GM19468 (cell line): ENCODE data around the gene ZAP70.

Source experiments
- ATAC-seq: cut with Tn5 transposase; IDR thresholded peaks from one replicate; pipeline ENCODE4 v1.9.1; 2021; ENCODE audit warnings: mild to moderate bottlenecking, moderate library complexity, moderate number of reproducible peaks; ENCODE audit not compliant: unreplicated experiment; ENCODE audit errors: extremely low read depth

Gene ZAP70

DNA sequence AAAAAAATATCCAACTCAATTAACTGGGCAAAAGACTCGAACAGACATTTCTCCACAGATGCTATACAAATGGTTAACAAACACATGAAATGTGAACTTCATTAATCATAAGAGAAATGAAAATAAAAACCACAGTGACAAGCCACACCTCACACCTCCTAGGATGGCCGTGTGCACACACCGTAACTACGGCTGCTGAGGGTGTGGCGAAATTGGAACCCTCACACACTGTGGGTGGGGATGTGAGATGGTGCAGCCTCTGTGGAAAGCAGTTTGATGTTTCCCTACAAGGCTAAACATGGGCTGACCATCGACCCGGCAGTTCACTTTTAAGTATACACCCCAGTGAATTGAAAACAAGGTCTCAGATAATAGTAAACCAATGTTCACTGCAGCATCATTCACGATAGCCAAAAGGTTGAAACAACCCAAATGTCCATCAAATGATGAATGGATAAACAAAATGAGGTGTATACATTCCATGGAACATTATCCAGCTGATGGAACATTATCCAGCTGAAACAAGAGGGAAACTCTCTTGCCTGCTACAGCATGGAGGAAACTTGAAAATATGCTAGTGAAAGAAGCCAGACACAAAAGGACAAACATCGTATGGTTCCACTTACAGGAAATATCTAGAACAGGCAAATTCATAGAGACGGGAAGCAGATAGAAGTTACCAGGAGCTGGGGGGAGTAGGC is 32.2 kb downstream of the ZAP70 start:
- ATAC-seq: no peak

DNA sequence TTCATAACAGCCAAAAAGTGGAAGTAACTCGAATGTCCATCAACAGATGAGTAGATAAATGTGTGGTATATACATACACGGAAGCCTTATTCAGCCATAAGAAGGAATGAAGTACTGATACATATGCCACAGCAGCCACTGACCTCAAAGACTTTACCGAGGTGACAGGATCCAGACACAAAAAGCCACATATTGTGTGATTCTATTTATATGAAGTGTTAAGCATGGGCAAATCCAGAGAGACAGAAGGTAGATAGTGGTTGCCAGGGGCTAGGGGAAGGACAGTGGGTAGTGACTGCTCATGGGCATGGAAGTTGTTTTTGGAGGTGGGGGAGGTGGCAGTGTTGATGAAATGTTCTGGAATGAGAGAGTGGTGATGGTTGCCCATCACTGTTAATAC is 33.9 kb downstream of the ZAP70 start:
- no peak for ATAC-seq

DNA sequence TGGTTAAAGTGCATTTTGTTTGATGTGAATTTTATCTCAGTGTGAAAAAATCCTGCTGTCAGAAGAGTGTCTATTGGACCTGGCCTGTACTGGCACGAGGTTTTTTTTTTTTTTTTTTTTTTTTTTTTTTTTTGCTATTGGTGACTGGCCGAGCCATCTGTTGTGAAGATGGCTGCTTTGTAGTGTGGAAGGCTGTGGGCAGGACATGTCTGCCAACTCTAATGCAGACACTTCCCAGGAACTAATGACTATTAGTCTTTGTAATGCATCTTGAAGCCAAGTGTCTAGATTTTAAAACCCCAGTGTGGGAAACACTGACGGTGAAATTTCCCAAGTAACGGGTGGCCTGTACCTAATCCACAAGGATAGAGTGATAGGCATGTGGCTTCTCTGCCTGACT is 34.3 kb downstream of the ZAP70 start:
- no peak for ATAC-seq

DNA sequence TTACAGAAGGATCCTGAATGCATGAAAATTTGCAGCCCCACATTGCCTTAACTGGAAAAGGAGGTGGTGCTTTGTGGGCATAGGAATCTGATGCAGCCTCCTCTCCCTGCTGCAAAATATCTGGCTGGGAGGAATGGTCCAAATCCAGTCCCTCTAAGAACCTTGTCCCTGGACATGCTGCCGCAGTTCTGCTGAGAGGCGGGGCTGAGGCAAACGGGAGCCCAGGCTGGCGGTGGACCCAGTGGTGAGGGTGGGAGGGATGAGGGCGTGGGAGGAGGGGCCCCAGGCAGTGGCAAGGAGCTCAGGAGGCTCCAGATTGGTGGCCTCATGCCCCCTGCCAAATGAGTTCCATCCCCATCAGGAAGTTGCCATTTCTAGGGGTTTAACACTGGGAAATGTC is 36.2 kb downstream of the ZAP70 start:
- no peak for ATAC-seq

DNA sequence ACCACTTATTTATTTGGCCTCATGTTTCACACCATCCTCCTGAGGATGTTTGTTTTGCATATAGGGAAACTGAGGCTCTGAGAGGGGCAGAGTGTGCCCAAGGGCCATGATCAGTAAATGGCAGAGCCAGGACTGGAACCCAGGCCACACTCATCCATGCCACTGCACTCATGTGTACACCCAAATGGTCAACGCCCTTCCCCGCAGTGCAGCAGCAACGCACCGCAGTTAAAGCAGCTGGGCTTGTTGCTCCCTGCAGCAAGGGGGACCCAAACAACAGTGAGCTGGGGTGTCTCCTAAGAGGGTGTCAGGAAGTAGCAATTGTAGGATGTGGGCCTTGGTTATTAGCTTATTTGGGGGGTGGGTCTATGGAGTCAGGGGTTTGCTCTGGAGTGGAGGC is 36.6 kb downstream of the ZAP70 start:
- no peak for ATAC-seq

DNA sequence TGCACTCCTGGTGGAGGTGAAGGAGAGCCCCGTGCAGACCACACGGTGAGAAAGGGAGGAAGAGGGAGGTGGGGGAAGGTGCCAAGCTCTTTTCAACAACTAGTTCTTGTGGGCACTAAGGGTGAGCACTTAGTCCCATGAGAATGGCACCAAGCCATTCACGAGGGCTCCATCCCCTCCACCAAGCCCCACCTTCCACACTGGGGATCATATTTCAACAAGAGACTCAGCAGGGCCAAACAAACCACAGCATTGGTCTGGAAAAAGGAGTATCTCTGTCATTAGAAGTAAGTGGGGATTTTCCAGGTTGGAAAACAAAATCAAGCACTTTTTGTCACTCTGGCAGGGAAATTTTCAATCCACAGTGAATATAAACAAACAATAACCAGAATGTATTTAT is 38.4 kb downstream of the ZAP70 start:
- ATAC-seq: no peak

DNA sequence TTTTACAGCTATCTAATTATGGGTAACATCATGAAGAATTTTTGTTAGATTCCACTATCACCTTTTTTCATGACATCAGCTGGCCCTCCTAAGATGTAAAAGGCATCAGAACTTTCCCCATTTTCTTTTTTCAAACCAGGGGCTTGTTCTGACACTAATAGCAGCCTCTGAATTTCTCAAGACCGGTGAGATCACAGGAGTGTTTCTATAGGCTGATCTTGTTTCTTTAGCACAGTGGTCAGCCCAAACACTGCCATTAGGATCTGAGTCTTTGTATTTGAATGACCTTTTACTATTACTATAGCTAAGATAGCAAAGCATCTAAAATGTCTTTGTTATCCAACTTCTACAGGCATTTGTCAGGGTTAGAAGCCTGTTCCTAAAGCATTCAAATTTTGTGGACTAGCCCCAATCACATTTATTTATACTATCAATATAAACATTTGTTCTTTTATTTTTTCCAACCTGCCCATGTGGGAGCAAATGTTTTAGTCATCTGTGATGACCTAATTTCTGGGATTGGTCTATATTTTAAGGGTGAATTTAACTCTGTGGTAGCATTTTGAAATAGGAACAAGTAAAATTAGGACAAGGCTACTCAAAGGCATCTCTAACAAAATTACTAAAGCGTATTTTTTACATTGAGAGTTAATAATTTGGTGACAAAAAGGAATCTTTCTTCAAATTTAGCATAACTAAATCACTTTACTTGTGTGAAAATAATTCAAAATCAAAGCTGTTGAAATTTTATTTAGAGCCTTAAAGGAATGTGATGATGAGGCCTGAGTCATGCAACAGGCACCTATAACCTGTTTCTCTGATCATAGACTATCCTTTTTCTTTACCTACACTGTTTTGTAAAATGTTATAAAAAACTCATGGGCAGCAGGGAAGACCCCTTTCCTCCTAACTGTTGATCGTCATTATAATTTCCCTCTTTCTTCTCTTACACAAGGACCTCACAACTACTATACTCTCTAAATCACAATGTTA is 39.3 kb downstream of the ZAP70 start:
- ATAC-seq: no peak

DNA sequence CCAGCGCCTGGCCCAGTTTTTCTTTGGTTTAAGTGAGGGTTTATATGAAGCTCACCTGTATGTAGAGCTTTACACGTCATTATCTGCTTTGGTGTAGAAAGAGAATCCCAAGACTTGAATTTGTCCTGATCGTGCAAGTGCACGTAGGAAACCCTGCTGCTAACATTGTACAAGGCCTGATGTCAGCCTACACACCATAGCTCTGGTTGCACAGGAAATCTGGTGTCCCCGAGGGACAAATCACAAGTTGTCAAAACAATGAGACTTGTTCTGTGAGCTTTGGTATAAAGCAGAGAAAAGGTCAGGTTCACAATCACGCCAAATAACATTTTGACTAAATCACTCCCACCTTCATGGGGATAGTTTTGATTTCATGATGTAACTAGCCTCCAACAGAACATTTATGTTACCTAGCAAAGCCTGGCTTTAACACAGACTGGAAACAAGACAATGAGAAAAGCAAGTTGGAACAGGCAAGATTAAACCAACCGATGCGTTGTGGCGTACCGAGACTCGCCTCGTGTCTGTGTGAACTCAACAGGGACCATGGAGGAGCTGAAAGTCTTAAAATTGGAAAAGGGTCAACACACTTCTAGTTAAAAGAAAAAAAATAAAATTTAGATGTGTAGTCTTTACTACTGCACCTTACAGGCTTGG is 41.4 kb downstream of the ZAP70 start:
- ATAC-seq: no peak

DNA sequence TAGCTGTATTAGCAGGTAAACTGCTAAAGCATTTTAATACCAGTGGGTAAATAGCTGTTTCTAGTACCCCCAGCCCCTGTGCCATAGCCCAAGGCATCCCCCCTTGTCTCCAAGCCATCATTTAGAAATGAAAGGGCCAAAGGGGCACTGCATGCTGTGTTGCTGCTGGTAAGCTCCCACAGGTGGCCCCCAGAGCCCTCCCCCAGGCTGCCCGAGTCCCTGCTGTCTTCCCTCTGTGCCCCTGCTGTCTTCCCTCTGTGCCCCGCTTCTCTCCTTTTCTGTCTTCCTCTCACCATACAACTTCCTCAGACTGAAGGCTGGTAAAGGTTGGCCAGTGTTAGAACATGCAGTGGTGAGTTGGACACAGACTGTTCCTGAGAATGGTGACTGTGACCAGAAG is 42.1 kb downstream of the ZAP70 start:
- no peak for ATAC-seq

DNA sequence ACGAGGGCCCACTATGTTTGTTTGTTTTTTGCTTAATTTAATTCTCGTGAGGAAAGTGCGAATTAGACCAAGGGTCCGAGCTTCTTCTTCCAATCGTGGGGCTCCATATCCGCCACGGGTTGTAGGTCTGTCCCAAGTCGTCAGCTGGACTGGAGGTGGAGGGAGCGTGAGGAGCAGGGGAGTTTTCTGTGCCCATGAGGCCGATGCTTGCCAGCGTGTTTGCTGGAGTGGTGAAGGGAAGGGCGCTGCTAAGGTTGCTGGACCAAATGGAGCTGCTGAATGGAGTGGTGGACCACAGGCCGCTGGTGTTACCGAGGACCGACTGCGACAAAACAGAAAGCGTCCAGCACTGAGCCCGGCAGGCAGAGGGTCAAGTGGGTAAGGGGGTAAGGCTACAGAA is 43.7 kb downstream of the ZAP70 start:
- no peak for ATAC-seq

DNA sequence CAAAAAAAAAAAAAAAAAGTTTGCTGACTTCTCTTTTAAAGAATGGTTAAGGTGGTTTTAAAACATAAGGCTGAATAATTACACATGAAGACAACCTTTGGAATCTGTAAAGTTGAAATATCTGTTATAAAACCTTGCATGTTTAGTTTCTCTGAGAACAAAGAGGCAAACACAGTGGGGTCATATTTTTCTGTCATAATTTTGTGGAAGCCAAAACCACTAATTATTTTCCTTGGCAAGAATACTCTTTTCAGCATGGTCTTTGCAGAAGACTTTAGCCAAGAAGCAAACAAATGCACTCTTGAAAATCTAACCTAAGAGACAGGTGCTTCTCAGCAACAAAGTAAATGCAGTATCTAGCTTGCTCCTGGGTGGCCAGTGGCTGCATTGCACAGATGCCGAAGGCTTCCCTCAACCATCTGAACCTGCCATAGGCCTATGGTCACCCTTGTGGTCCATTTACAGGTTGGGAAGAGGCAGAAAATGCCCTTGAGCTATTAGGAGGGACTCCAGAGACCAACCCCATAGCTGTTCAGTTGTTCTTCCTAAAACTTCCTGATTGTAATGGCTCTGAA is 44.8 kb downstream of the ZAP70 start:
- no peak for ATAC-seq

DNA sequence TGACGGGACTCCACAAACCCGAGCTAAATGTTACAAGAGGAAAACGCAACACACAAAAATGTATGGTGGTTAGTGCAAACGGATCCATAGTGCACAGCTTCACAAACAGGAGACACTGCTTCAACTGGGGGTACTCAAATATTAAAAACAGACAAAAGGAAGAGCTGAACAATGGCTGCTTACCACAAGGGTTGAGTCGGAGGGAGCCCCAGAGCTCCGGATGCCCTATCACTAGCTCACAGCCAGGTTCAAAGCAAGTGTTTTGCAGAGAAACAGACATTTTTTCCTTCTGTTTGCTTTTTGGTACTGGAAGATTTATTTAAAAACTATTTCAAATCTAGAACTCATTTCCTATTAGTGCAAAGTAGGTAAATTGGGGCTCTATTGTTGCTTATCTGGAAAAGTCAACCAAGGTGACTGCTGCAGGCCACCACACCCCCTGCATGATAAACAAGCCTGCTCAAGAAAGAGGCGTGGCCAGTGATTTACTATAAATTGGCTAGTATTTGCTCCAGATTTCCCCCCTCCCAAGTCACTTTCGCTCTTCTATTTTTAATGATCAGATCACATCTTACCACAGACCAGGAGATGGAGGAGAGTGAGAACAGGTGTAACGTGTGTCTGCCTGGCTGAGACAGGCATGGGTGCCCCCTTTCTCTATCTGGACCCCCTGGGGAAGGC is 46.5 kb downstream of the ZAP70 start:
- no peak for ATAC-seq

DNA sequence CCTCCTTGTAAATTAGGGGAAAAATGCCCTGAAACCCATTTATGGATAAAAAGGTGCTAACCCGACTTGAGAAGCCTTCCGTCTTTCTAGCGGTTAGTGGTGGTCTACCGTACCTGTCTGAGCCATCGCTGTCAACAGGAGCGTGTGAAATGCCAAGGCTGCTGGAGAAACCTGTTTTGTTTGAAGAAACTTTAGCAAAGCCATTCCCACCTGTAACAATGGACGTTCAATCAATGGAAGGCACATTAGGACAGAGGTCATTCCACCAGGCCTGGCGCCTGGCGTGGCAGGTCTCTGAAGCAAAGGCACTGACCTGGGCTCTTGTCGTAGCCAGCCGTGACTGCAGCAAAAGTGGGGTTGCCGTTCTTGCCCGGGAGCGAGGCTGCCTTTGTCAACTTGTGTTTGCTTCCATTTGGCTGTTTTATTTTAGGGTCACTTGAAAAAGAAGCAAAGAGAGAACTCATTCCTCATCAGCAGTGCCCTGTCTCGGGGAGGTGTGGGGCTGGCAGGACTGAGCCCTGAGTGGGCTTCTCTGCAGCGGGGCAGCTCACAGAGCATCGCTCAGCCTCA is 47.2 kb downstream of the ZAP70 start:
- no peak for ATAC-seq

DNA sequence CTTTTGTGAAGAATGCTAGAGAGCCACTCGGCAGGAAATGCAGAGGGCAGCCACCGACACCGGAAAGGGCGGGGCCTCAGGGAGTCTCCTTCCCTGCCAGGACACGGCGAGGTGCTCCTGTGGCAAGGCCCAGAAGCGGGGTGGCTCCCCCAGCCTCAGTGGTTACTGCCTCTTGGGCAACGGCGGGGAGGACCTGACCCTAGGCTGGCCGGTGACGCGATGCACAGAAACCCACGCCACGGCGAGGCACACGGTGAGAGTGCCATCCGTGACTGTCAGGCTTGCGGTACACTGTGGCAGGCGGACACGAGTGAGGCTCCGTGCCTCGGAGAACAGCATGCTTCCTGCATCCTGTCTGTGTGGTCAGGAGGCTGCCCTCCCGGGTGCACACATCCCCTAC is 47.8 kb downstream of the ZAP70 start:
- ATAC-seq: no peak

DNA sequence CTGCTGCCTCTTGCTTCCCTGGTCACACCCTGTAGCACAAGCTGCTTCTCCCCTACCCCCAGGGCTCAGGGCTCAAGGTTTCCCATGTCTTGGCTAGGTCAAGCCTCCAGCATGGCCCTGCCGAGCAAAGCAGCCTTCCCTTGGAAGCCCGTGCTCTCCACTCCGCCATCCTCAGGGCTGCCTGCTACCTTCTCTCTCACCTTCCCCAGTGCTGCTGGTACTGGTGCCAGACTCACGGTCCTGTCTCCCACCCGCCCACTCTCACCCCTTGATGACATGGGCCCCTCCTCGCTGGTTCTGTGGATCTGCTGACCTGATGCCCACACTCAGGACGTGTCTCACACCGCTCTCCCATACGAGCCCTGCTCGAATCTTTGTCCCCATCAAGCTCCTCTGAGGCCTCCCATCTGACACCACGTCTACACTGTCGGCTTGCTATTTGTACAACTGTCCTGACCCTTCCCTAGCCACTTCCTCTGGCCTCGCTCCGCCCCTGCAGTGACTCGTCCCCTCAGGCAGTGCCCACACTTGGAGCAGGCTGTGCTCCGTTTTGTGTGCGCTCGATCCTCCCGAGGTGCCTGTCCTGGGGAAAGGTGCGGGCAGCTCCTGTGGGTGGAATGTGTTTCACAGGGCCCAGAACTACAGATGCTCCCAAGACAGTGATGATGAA is 49.9 kb downstream of the ZAP70 start:
- no peak for ATAC-seq

DNA sequence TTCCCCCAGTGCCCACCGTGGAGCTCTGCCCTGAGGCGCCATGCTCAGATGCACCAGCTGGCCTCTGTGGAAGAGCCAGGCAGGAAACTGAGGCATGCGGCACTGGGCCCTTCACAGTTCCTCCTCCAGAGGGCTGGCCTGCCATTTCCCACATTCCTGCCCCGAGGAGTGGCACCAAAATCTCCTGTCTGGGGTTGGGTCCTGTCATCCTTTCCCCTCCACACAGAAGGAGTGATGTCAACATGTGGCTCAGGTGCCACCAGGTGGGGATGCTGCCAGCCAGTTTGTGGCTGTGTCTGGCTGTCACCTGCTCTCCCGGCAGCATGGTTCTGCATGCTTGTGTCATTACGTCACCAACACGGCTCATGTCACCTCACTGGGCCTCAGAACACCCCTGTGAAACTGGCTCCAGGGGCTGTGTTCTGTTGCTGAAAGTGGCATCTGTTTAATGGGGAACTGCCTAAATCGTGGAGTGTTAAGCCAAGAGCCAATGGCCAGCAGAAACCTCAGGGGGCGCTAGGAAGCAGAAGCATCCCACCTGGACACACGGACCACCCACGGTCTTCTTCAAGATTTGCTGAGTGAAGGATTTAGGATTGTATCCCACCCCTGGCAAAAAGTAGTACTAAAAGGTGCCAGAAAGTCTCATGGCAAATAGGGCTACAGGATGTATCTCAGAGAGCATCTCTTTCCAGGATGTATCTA is 51.3 kb downstream of the ZAP70 start:
- no peak for ATAC-seq

DNA sequence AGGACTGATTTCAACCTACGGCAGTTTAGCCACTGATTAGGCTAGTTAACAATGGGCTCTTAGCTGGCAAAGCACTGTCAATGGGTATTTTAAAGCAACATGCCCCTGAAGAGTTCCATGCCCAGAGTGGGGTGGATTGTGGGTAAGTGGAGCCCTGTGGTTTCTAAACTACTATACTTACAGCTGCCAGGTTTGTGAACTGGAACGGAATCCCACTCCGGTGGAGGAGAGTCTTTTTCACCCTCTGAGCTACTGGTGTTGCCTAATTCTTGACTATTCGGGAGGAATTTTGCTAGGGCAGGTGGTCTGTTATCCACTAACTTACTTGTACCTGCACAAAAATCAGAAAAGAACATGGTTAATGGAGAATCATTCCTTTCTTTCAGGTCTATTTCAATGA is 52.6 kb downstream of the ZAP70 start:
- no peak for ATAC-seq

DNA sequence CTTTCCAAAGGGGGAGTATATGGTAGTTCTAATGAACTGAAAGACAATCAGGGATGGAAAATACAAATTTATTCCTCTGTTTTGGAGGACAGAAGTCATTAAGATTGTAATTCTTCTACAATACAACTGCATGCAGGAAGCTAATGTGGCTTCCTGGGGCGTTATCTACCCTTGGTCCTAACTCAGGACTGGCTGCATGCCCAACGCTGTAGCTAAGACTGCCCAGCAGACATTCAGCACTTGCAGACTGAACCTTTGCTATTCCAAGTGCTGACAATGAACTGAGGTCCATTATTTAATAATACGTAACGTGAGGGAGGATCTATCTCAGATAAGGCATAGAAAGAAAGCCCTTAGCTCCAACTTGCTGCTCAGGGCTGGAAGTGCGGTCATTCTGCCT is 53.2 kb downstream of the ZAP70 start:
- ATAC-seq: no peak

DNA sequence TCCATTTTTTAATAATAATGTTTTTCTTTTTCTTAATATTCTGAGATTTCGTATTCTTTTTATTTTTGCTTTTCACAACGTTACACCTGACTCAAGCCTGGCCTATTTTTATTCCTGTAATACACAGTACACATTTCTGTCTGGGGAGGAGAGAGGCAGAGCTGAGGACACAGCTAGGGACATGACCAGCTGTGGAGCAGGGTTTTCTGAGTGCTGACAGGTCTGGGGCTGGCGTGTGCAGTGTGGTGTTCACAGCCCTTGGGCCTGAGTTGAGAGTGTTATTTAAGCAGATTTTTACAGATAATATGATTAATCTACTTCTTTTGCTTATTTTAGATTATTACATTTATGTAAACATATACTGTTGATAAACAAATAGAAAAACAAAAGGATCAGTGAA is 55.9 kb downstream of the ZAP70 start:
- no peak for ATAC-seq
